Measurements from ENCODE around the gene AMDHD1.

DNA sequence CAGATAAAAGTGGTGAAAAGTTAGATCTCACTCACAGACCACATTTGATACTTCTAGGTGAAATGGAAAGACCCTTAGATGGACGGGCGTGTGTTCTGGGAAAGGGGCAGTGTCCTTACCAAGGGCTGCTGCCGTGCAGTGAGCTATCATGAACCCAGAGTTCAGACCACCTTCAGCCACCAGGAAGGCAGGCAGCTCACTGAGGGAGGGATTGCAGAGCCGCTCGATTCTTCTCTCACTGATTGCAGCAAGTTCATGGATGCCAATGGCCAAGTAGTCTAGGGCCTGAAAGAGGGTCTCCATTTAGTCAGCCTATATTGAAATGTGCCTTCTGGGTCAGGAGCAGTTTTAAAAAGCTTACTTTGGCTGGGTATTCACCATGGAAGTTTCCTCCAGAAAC is 37.3 kb downstream of the AMDHD1 start:
- TF ChIP-seq BCL11A (IDR thresholded peaks at IDR 0.05; ENCODE audit: low read depth, low read length) (no peak), SRF (IDR thresholded peaks at IDR 0.05; ENCODE audit: low read depth in 2 of 2, low read length in 2 of 2) (no peak)

Measured in GM12878 (cell line).